Fibroblast of lung (primary cell): ENCODE data around the gene INTS15. TPM values are rescaled to one million over a fixed set of nuclear protein-coding genes. Genes with fewer than 3 reads are reported as not detected.

ENCODE experiments used
- DNase-seq, 2 donors: peaks; one replicate each; pipeline versions ENCODE4 v3.0.0 to v3.0.0-alpha.2; 2010; ENCODE audit warnings: low read depth in 2 of 2
- H2AFZ ChIP-seq: 2 replicates; pipeline ENCODE4 v1.5.1; 2012; ENCODE audit warnings: low read length, control low read depth, inconsistent platforms
- H3K27ac ChIP-seq: 2 replicates; pipeline ENCODE4 v1.5.1; 2011; ENCODE audit warnings: low read length, control low read depth; ENCODE audit not compliant: insufficient read depth
- H3K27me3 ChIP-seq: 2 replicates; pipeline ENCODE4 v1.5.1; 2011; ENCODE audit warnings: mild to moderate bottlenecking, low read length; ENCODE audit not compliant: control insufficient read depth, insufficient read depth
- H3K36me3 ChIP-seq: 2 replicates; pipeline ENCODE4 v1.5.1; 2011; ENCODE audit warnings: low read length; ENCODE audit not compliant: control insufficient read depth, insufficient read depth
- H3K4me1 ChIP-seq: 2 replicates; pipeline ENCODE4 v1.5.1; 2011; ENCODE audit warnings: low read length; ENCODE audit not compliant: control insufficient read depth, insufficient read depth; ENCODE audit errors: extremely low read depth
- H3K4me2 ChIP-seq: 2 replicates; pipeline ENCODE4 v1.5.1; 2011; ENCODE audit warnings: low read length, control low read depth; ENCODE audit not compliant: insufficient read depth; ENCODE audit errors: extremely low read depth
- H3K4me3 ChIP-seq, 4 experiments: fragments of 200-600 bp in 1 of 4; sonication (generic) in 1 of 4; replicated peaks in 1 of 4; 2 replicates each; pipeline ENCODE4 v1.5.1; 2011 to 2016; ENCODE audit warnings: low read length in 4 of 4, low read depth in 3 of 4, mild to moderate bottlenecking in 3 of 4, control low read depth in 2 of 4, inconsistent platforms in 1 of 4, mixed read lengths in 1 of 4; ENCODE audit not compliant: insufficient read depth in 1 of 4; ENCODE audit errors: control extremely low read depth in 1 of 4
- H3K79me2 ChIP-seq: 2 replicates; pipeline ENCODE4 v1.5.1; 2012; ENCODE audit warnings: mild to moderate bottlenecking, low read length, inconsistent platforms; ENCODE audit not compliant: control insufficient read depth, insufficient read depth
- H3K9ac ChIP-seq: 2 replicates; pipeline ENCODE4 v1.5.1; 2011; ENCODE audit warnings: mild to moderate bottlenecking, low read length, control low read depth; ENCODE audit not compliant: insufficient read depth
- H3K9me3 ChIP-seq: 2 replicates; pipeline ENCODE4 v1.5.1; 2012; ENCODE audit warnings: low read depth, low read length; ENCODE audit not compliant: control insufficient read depth, insufficient read depth
- H4K20me1 ChIP-seq: 2 replicates; pipeline ENCODE4 v1.5.1; 2011; ENCODE audit warnings: low read length; ENCODE audit not compliant: control insufficient read depth, insufficient read depth; ENCODE audit errors: extremely low read depth
- EZH2 ChIP-seq: IDR thresholded peaks from 2 replicates; pipeline ENCODE4 v1.5.1; 2012; ENCODE audit warnings: low read length, control low read depth, mild to moderate bottlenecking; ENCODE audit errors: missing control alignments
- polyA minus RNA-seq: library from RNA; depleted of rRNA, polyadenylated mRNA; stranded (reverse); fragments of >200 nt; gene quantifications from 2 replicates; pipeline ENCODE4 v1.2.3, GENCODE V29; 2011; ENCODE audit warnings: low replicate concordance
- polyA plus RNA-seq, 2 donors: library from polyadenylated mRNA; depleted of rRNA in 1 of 2; stranded (reverse) in 1 of 2; unstranded in 1 of 2; fragments of >200 nt; gene quantifications; 2 replicates each; pipeline ENCODE4 v1.2.1, GENCODE V29; 2011 to 2012; ENCODE audit warnings: missing spikeins in 1 of 2
- total RNA-seq: library from RNA; depleted of rRNA; stranded (reverse); fragments of >200 nt; gene quantifications from 2 replicates; pipeline ENCODE4 v1.2.1, GENCODE V29; 2014
- TF ChIP-seq, protein P1 (sequence below), 2 donors: IDR thresholded peaks in 1 of 2; conservative IDR thresholded peaks in 1 of 2; 1 replicate in 1 of 2; 2 replicates in 1 of 2; pipeline ENCODE4 v1.5.1; 2011 to 2012; ENCODE audit warnings: low read length in 2 of 2, control low read depth in 1 of 2, inconsistent platforms in 1 of 2, low read depth in 1 of 2, mild to moderate bottlenecking in 1 of 2

Gene INTS15
- total RNA-seq (7.1 and 9.0 TPM in 2 replicates), polyA plus RNA-seq (11.7 and 18.3 TPM in 2 replicates), polyA minus RNA-seq (18.2 and 20.6 TPM in 2 replicates)
- polyA plus RNA-seq (2012), result 11.0 and 15.5 TPM in 2 replicates

DNA sequence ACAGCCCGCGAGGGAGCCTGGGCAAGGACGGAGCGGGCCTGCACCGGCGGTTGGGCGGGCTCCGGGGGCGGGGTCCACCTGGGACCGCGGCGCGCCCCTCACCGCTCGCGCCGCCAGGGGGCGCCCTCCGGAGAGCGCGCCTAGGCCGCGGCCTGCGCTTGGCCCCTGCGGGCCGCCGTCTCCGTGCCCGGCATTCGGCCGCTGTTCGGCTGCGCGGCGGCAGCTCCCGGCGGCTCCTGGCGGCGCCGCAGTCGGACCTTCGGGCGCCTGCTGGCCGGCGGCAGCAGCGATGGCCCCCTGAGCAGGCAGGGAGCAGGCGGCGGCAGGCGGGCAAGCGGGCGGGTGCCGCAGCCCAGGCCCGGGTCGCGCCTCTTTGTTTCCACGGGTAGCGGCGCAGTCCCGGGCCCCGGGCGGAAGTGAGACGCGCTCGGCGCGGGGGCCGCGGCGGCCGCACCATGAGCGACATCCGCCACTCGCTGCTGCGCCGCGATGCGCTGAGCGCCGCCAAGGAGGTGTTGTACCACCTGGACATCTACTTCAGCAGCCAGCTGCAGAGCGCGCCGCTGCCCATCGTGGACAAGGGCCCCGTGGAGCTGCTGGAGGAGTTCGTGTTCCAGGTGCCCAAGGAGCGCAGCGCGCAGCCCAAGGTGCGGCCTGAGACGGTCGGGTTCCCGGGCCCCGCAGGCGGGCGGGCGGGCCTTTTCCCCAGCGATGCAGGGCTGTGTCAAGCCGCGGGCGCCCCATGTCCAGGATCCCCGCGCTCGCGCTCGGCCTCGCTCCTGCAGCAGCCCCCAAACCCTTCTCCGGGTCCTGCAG, at the start of gene INTS15:
INTS15 (plus strand) TSS at position 193 of the 816 bp plus-strand sequence; CDS start at position 456, 263 bp downstream.
- Histone ChIP-seq H3K36me3 (peaks cover 6% of the 10 kb centered on the region), H4K20me1 (no peaks in the 10 kb centered on the region), H3K9ac (peak within 1 kb of the TSS; percentile 77), H3K79me2 (peaks cover 10% of the 10 kb centered on the region), H3K27ac (peak within 1 kb of the TSS; percentile 61), H3K4me2 (peak within 1 kb of the TSS; percentile 72), H3K4me3 (peak within 1 kb of the TSS; percentile 73 to 93 (median 88)), H3K27me3 (no peaks in the 10 kb centered on the region), H2AFZ (peak within 1 kb of the TSS; percentile 97), H3K4me1 (no peaks in the 10 kb centered on the region), H3K9me3 (no peaks in the 10 kb centered on the region)
- no peak for TF ChIP-seq EZH2
- TF ChIP-seq, protein P1, sequence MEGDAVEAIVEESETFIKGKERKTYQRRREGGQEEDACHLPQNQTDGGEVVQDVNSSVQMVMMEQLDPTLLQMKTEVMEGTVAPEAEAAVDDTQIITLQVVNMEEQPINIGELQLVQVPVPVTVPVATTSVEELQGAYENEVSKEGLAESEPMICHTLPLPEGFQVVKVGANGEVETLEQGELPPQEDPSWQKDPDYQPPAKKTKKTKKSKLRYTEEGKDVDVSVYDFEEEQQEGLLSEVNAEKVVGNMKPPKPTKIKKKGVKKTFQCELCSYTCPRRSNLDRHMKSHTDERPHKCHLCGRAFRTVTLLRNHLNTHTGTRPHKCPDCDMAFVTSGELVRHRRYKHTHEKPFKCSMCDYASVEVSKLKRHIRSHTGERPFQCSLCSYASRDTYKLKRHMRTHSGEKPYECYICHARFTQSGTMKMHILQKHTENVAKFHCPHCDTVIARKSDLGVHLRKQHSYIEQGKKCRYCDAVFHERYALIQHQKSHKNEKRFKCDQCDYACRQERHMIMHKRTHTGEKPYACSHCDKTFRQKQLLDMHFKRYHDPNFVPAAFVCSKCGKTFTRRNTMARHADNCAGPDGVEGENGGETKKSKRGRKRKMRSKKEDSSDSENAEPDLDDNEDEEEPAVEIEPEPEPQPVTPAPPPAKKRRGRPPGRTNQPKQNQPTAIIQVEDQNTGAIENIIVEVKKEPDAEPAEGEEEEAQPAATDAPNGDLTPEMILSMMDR (conservative IDR thresholded peaks at IDR 0.05 in 1 of 2, IDR thresholded peaks at IDR 0.05 in 1 of 2; ENCODE audit: low read depth in 1 of 2, low read length in 2 of 2), result peak; percentile 29 to 39
- DNase-seq, result peak; percentile 77 to 82

DNA sequence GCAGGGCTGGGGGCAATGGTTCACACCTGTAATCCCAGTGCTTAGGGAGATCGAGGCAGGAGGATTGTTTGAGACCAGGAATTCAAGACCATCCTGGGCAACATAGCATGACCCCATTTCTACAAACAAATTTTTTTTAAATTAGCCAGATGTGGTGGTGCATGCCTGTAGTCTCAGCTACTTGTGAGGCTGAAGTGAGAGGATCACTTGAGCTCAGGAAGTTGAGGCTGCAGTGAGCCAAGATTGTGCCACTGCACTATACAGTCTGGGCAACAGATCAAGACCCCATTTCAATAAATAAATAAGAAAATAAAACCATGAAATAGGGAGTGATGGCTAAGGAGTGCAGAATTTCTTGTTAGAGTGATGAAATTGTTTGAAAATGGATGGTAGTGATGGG, 47.5 kb upstream of the INTS15 start:
- Histone ChIP-seq H3K36me3 (no peaks in the 10 kb centered on the region), H2AFZ (no peak overlapping the region), H3K9me3 (no peaks in the 10 kb centered on the region), H3K79me2 (no peaks in the 10 kb centered on the region), H4K20me1 (no peaks in the 10 kb centered on the region), H3K9ac (no peak overlapping the region), H3K27ac (no peak overlapping the region), H3K4me3 (no peak overlapping the region), H3K4me1 (no peaks in the 10 kb centered on the region), H3K4me2 (no peak overlapping the region), H3K27me3 (no peaks in the 10 kb centered on the region)
- TF ChIP-seq, protein P1 (conservative IDR thresholded peaks at IDR 0.05 in 1 of 2, IDR thresholded peaks at IDR 0.05 in 1 of 2; ENCODE audit: low read depth in 1 of 2, low read length in 2 of 2), result no peak
- TF ChIP-seq EZH2, result no peak
- no peak for DNase-seq

DNA sequence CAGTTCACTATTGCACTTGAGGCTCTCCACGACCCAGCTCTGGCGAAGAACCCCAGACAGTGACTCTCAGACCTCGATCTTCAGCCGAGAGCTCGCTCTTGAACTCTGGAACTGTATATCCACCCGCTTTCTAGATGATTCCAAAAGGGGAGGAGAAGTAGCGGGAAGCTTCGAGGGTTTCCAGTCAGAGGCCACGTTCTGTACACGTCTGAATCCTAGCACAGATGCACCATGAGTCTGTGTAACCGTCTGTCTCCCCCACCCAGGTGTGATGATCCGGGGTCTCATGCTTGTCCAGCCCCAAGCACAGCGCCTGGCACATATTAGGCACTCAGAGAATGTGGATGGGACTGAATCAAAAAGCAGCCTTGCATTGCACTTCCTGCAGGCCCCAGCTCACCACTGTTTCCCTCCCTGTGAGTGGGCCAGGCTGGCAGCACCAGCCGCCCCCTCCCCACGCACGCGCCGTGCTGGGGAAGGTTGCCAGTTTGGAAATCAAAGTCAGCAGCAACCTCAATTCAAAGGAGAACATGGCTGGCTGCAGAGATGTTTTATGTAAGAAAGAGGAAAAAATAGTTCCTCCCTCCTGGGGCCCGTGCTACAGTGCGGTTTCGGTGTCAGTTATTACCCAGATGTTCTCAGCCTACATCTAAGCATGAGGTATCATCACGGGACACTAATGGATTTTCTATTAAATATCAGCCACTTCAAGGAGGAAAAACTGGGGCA, 44.3 kb upstream of the INTS15 start:
- H3K9me3 ChIP-seq, result no peaks in the 10 kb centered on the region
- DNase-seq, result no peak
- no peaks in the 10 kb centered on the region for H3K36me3 ChIP-seq
- no peak overlapping the region for H2AFZ ChIP-seq
- H3K79me2 ChIP-seq, result no peaks in the 10 kb centered on the region
- TF ChIP-seq EZH2, result no peak
- TF ChIP-seq, protein P1 (conservative IDR thresholded peaks at IDR 0.05 in 1 of 2, IDR thresholded peaks at IDR 0.05 in 1 of 2; ENCODE audit: low read depth in 1 of 2, low read length in 2 of 2), result no peak
- no peak overlapping the region for H3K27ac ChIP-seq
- no peak overlapping the region for H3K4me3 ChIP-seq
- H3K4me2 ChIP-seq, result no peak overlapping the region
- H4K20me1 ChIP-seq, result no peaks in the 10 kb centered on the region
- no peaks in the 10 kb centered on the region for H3K4me1 ChIP-seq
- H3K9ac ChIP-seq, result no peak overlapping the region
- no peaks in the 10 kb centered on the region for H3K27me3 ChIP-seq
